RPMI7951 (cell line): ENCODE data around the gene CFAP126. TPM values are rescaled to one million over a fixed set of nuclear protein-coding genes. Genes with fewer than 3 reads are reported as not detected.
A peak's percentile ranks its signal among the peaks of the same experiment; 100 is the strongest.
"Not testable (repeated sequence)": the region's sequence is repeated elsewhere in the genome, so short reads cannot be mapped to it uniquely, and the experiment has no call there.

Source experiments
- DNase-seq: peaks from one replicate; pipeline ENCODE4 v3.0.0-alpha.2; 2012; ENCODE audit warnings: low read depth
- total RNA-seq: library from RNA; depleted of rRNA; stranded (reverse); fragments of >200 nt; shearing (Covaris generic); gene quantifications from 2 replicates; pipeline ENCODE4 v1.2.3, GENCODE V29; 2014

Gene CFAP126
- total RNA-seq, 1 experiment from 2014 or later, result not detected

- DNase-seq, result peak; percentile 59
These were observed 14.7 kb upstream of the CFAP126 start for GRCh38 chr1:161382214-161383019.

- DNase-seq, result no peak
These were observed 14.0 kb upstream of the CFAP126 start for GRCh38 chr1:161381707-161382106.

- no peak for DNase-seq
These were observed 11.4 kb upstream of the CFAP126 start for GRCh38 chr1:161379071-161379470.

GRCh38 chr1:161378014-161378413 is 10.3 kb upstream of the CFAP126 start:
- no peak for DNase-seq

- DNase-seq, result no peak
These were observed 6.7 kb upstream of the CFAP126 start for GRCh38 chr1:161374373-161374772.

- DNase-seq, result no peak
These were observed 5.8 kb upstream of the CFAP126 start for GRCh38 chr1:161373442-161373841.

GRCh38 chr1:161365207-161365606 is 2.5 kb downstream of the CFAP126 start:
- no peak for DNase-seq

- DNase-seq, result no peak
These were observed 3.3 kb downstream of the CFAP126 start for GRCh38 chr1:161364332-161364731.

GRCh38 chr1:161359291-161359690 is 8.4 kb downstream of the CFAP126 start:
- DNase-seq, result no peak

GRCh38 chr1:161357073-161357472 is 10.6 kb downstream of the CFAP126 start:
- no peak for DNase-seq

GRCh38 chr1:161351482-161351881 is 16.2 kb downstream of the CFAP126 start:
- no peak for DNase-seq

- no peak for DNase-seq
These were observed 17.0 kb downstream of the CFAP126 start for GRCh38 chr1:161350671-161351070.

GRCh38 chr1:161342821-161343220 is 24.9 kb downstream of the CFAP126 start:
- DNase-seq, result no peak

- DNase-seq, result no peak
These were observed 25.5 kb downstream of the CFAP126 start for GRCh38 chr1:161342177-161342576.

- DNase-seq, result no peak
These were observed 31.9 kb downstream of the CFAP126 start for GRCh38 chr1:161335796-161336195.

- no peak for DNase-seq
These were observed 34.5 kb downstream of the CFAP126 start for GRCh38 chr1:161333166-161333565.

- DNase-seq, result peak; percentile 77
These were observed 37.3 kb downstream of the CFAP126 start for GRCh38 chr1:161330346-161330745.

GRCh38 chr1:161324020-161324419 is 43.7 kb downstream of the CFAP126 start:
- no peak for DNase-seq

- DNase-seq, result not testable (repeated sequence)
These were observed 51.6 kb downstream of the CFAP126 start for GRCh38 chr1:161315841-161316674.
